Activated CD8-positive, alpha-beta T cell treated with anti-CD3 and anti-CD28 coated beads for 36 hours (primary cell): ENCODE results near the gene ELP2. TPM values are rescaled to one million over a fixed set of nuclear protein-coding genes. Genes with fewer than 3 reads are reported as not detected.

Source experiments
- ATAC-seq: fragments of 200-7000 bp; cut with Tn5 transposase; one replicate; pipeline ENCODE4 v1.10.0; 2021; ENCODE audit warnings: mild to moderate bottlenecking, moderate library complexity
- CTCF ChIA-PET: fragments of 350-600 bp; sonication (Branson Sonifier 250); formaldehyde crosslinking; loops from one replicate; lab custom pipeline; 2021; ENCODE audit warnings: antibody characterized with exemption; lab: Charles Lee
- POLR2A ChIA-PET: fragments of 350-600 bp; sonication (Branson Sonifier 250); formaldehyde crosslinking; loops from one replicate; lab custom pipeline; 2021; ENCODE audit warnings: antibody characterized with exemption; lab: Charles Lee
- DNase-seq: peaks from one replicate; pipeline ENCODE4 v3.0.0-alpha.2; 2020
- H3K27ac Mint-ChIP-seq: one replicate; pipeline ENCODE4 v1.8.0; 2021; ENCODE audit warnings: mild to moderate bottlenecking, mixed read lengths
- H3K27me3 Mint-ChIP-seq: one replicate; pipeline ENCODE4 v1.8.0; 2021; ENCODE audit warnings: mixed read lengths
- H3K36me3 Mint-ChIP-seq: one replicate; pipeline ENCODE4 v1.8.0; 2021; ENCODE audit warnings: low read depth, mixed read lengths
- H3K4me1 Mint-ChIP-seq: one replicate; pipeline ENCODE4 v1.8.0; 2021; ENCODE audit warnings: low read depth, mixed read lengths
- H3K4me3 Mint-ChIP-seq: one replicate; pipeline ENCODE4 v1.8.0; 2021; ENCODE audit warnings: mild to moderate bottlenecking, moderate library complexity, mixed read lengths
- H3K9me3 Mint-ChIP-seq: one replicate; pipeline ENCODE4 v1.8.0; 2021; ENCODE audit warnings: mixed read lengths
- CTCF ChIP-seq: fragments of 200-600 bp; IDR thresholded peaks from one replicate; pipeline ENCODE4 v1.8.0; 2022; ENCODE audit warnings: antibody characterized with exemption, mild to moderate bottlenecking
- intact Hi-C: fragments of 100-400 bp; cut with micrococcal nuclease; formaldehyde crosslinking; loops from one replicate; pipeline ENCODE4 v1.10.0; 2022
- total RNA-seq, 2 experiments: library from RNA; stranded (reverse); gene quantifications; one replicate each; pipeline ENCODE4 v1.2.3, GENCODE V29; 2021

Gene ELP2
- total RNA-seq, 2 experiments from 2014 or later, result 98.8 to 105 TPM

GRCh38 chr18:36181898-36182506, 52.3 kb downstream of the ELP2 start:
- Mint-ChIP-seq H3K9me3 (no peaks in the 10 kb centered on the region), H3K4me1 (peaks cover 14% of the 10 kb centered on the region), H3K36me3 (peaks cover 3% of the 10 kb centered on the region), H3K4me3 (no peak overlapping the region), H3K27me3 (peaks cover 3% of the 10 kb centered on the region), H3K27ac (no peak overlapping the region)
- POLR2A ChIA-PET, result no interaction called here
- TF ChIP-seq CTCF, result no peak
- ATAC-seq (no peak), DNase-seq (no peak)
- CTCF ChIA-PET, result no interaction called here
- intact Hi-C loops, result no loop called here

GRCh38 chr18:36183033-36183432, 53.3 kb downstream of the ELP2 start:
- ChIA-PET POLR2A (no interaction called here), CTCF (no interaction called here)
- no peak for ATAC-seq
- TF ChIP-seq CTCF, result no peak
- peaks cover 14% of the 10 kb centered on the region for H3K4me1 Mint-ChIP-seq
- intact Hi-C loops, result no loop called here
- DNase-seq, result no peak
- H3K27ac Mint-ChIP-seq, result no peak overlapping the region
- no peaks in the 10 kb centered on the region for H3K36me3 Mint-ChIP-seq
- no peak overlapping the region for H3K4me3 Mint-ChIP-seq
- peaks cover 4% of the 10 kb centered on the region for H3K27me3 Mint-ChIP-seq
- H3K9me3 Mint-ChIP-seq, result no peaks in the 10 kb centered on the region

GRCh38 chr18:36183987-36184386, 54.3 kb downstream of the ELP2 start:
- no peak for TF ChIP-seq CTCF
- Mint-ChIP-seq H3K27ac (no peak overlapping the region), H3K4me3 (no peak overlapping the region), H3K27me3 (peaks cover 13% of the 10 kb centered on the region), H3K9me3 (no peaks in the 10 kb centered on the region), H3K36me3 (no peaks in the 10 kb centered on the region), H3K4me1 (peaks cover 14% of the 10 kb centered on the region)
- ChIA-PET POLR2A (no interaction called here), CTCF (no interaction called here)
- no peak for DNase-seq
- no peak for ATAC-seq
- intact Hi-C loops, result no loop called here

- POLR2A ChIA-PET, result no interaction called here
- no peaks in the 10 kb centered on the region for H3K9me3 Mint-ChIP-seq
- CTCF ChIA-PET, result no interaction called here
- peaks cover 7% of the 10 kb centered on the region for H3K4me1 Mint-ChIP-seq
- H3K36me3 Mint-ChIP-seq, result no peaks in the 10 kb centered on the region
- no peak for DNase-seq
- no peak overlapping the region for H3K4me3 Mint-ChIP-seq
- H3K27me3 Mint-ChIP-seq, result peaks cover 20% of the 10 kb centered on the region
- no peak for ATAC-seq
- no peak for TF ChIP-seq CTCF
- no peak overlapping the region for H3K27ac Mint-ChIP-seq
- intact Hi-C loops, result no loop called here
These were observed 55.5 kb downstream of the ELP2 start for GRCh38 chr18:36185157-36185556.

GRCh38 chr18:36185901-36186460, 56.3 kb downstream of the ELP2 start:
- Mint-ChIP-seq H3K27me3 (peaks cover 23% of the 10 kb centered on the region), H3K4me1 (peaks cover 7% of the 10 kb centered on the region), H3K4me3 (peak overlapping the region; percentile 28), H3K36me3 (no peaks in the 10 kb centered on the region), H3K27ac (no peak overlapping the region), H3K9me3 (no peaks in the 10 kb centered on the region)
- ATAC-seq (no peak), DNase-seq (no peak)
- TF ChIP-seq CTCF, result no peak
- CTCF ChIA-PET, result no interaction called here
- intact Hi-C loops, result no loop called here
- POLR2A ChIA-PET, result interaction anchor here (0.9 kb wide), 1 partner anchor 57 kb away, joined by 3 read pairs; no protein-coding TSS in a partner anchor
